Measurements from ENCODE around the gene EYS. TPM values are rescaled to one million over a fixed set of nuclear protein-coding genes. Genes with fewer than 3 reads are reported as not detected.
"Not testable (repeated sequence)": the region's sequence is repeated elsewhere in the genome, so short reads cannot be mapped to it uniquely, and the experiment has no call there.

The EYS gene
- total RNA-seq, 5 donors from 2014 or later (not counting 1 experiment from before 2014, with no cell fraction given), result not detected

GRCh38 chr6:65402564-65402963 lies 304.5 kb downstream of the EYS start:
- no peak for DNase-seq
- Histone ChIP-seq H3K4me1 (ENCODE audit: control insufficient read depth in 1 of 2, extremely low read depth in 1 of 2, insufficient read depth in 2 of 2, low read length in 2 of 2) (no peaks in the 10 kb centered on the region), H3K36me3 (ENCODE audit: control insufficient read depth in 2 of 2, extremely low read depth in 1 of 2, insufficient read depth in 1 of 2, low read length in 1 of 2) (no peaks in the 10 kb centered on the region), H3K4me3 (ENCODE audit: control insufficient read depth in 1 of 2, extremely low read depth in 1 of 2, low read length in 1 of 2) (no peak overlapping the region), H3K27me3 (replicated peaks in 1 of 2; ENCODE audit: control insufficient read depth in 2 of 2, extremely low read depth in 1 of 2, insufficient read depth in 2 of 2, low read length in 1 of 2) (no peaks in the 10 kb centered on the region), H3K9me3 (no peaks in the 10 kb centered on the region), H3K27ac (ENCODE audit: low read length) (no peak overlapping the region)
- Mint-ChIP-seq H3K27ac (no peak overlapping the region), H3K27me3 (no peaks in the 10 kb centered on the region), H3K4me1 (no peaks in the 10 kb centered on the region), H3K4me3 (no peak overlapping the region), H3K36me3 (no peaks in the 10 kb centered on the region), H3K9me3 (peaks cover 10 to 19% (median 11%) of the 10 kb centered on the region in 3 donors)
- ChIA-PET CTCF (no interaction called here), POLR2A (no interaction called here)
- no peak for ATAC-seq (replicated peaks in 1 of 4)

- WGBS (ENCODE audit: insufficient coverage), result no CpG with 5 or more reads among the region's 1 CpG
- Histone ChIP-seq H3K4me3 (ENCODE audit: control insufficient read depth in 1 of 2, extremely low read depth in 1 of 2, low read length in 1 of 2) (no peak overlapping the region), H3K27me3 (replicated peaks in 1 of 2; ENCODE audit: control insufficient read depth in 2 of 2, extremely low read depth in 1 of 2, insufficient read depth in 2 of 2, low read length in 1 of 2) (no peaks in the 10 kb centered on the region), H3K27ac (ENCODE audit: low read length) (no peak overlapping the region), H3K9me3 (no peaks in the 10 kb centered on the region), H3K36me3 (ENCODE audit: control insufficient read depth in 2 of 2, extremely low read depth in 1 of 2, insufficient read depth in 1 of 2, low read length in 1 of 2) (no peaks in the 10 kb centered on the region), H3K4me1 (ENCODE audit: control insufficient read depth in 1 of 2, extremely low read depth in 1 of 2, insufficient read depth in 2 of 2, low read length in 2 of 2) (no peaks in the 10 kb centered on the region)
- no peak for ATAC-seq (replicated peaks in 1 of 4)
- Mint-ChIP-seq H3K9me3 (peaks cover 15 to 30% (median 26%) of the 10 kb centered on the region in 3 donors), H3K27ac (no peak overlapping the region), H3K27me3 (no peaks in the 10 kb centered on the region), H3K4me3 (no peak overlapping the region), H3K36me3 (no peaks in the 10 kb centered on the region), H3K4me1 (no peaks in the 10 kb centered on the region)
- POLR2A ChIA-PET, result no interaction called here
- CTCF ChIA-PET, result no interaction called here
- DNase-seq, result no peak
These were observed 307.5 kb downstream of the EYS start for GRCh38 chr6:65399355-65400084.

GRCh38 chr6:65398851-65399250 lies 308.2 kb downstream of the EYS start:
- H3K4me1 Mint-ChIP-seq, result no peaks in the 10 kb centered on the region
- H3K27ac Mint-ChIP-seq, result no peak overlapping the region
- H3K36me3 Mint-ChIP-seq, result no peaks in the 10 kb centered on the region

GRCh38 chr6:65350530-65350929 lies 356.5 kb downstream of the EYS start:
- no CpG with 5 or more reads among the region's 4 CpGs for WGBS (ENCODE audit: insufficient coverage)
- Histone ChIP-seq H3K27me3 (replicated peaks in 1 of 2; ENCODE audit: control insufficient read depth in 2 of 2, extremely low read depth in 1 of 2, insufficient read depth in 2 of 2, low read length in 1 of 2) (no peaks in the 10 kb centered on the region), H3K4me1 (ENCODE audit: control insufficient read depth in 1 of 2, extremely low read depth in 1 of 2, insufficient read depth in 2 of 2, low read length in 2 of 2) (no peaks in the 10 kb centered on the region), H3K36me3 (ENCODE audit: control insufficient read depth in 2 of 2, extremely low read depth in 1 of 2, insufficient read depth in 1 of 2, low read length in 1 of 2) (no peaks in the 10 kb centered on the region), H3K27ac (ENCODE audit: low read length) (no peak overlapping the region), H3K9me3 (no peaks in the 10 kb centered on the region), H3K4me3 (ENCODE audit: control insufficient read depth in 1 of 2, extremely low read depth in 1 of 2, low read length in 1 of 2) (no peak overlapping the region)
- Mint-ChIP-seq H3K4me1 (no peaks in the 10 kb centered on the region), H3K9me3 (peaks cover 7 to 32% (median 8%) of the 10 kb centered on the region in 3 donors), H3K27ac (no peak overlapping the region), H3K27me3 (no peaks in the 10 kb centered on the region), H3K36me3 (no peaks in the 10 kb centered on the region), H3K4me3 (no peak overlapping the region)
- ChIA-PET CTCF (no interaction called here), POLR2A (no interaction called here)
- DNase-seq, result no peak
- no peak for ATAC-seq (replicated peaks in 1 of 4)

More at GRCh38 chr6:65398851-65399250, 308.2 kb downstream of the EYS start:
- no peak overlapping the region for H3K4me3 Mint-ChIP-seq
- H3K9me3 ChIP-seq, result no peaks in the 10 kb centered on the region
- H3K27me3 Mint-ChIP-seq, result no peaks in the 10 kb centered on the region
- ChIA-PET CTCF (no interaction called here), POLR2A (no interaction called here)
- ATAC-seq (replicated peaks in 1 of 4) (no peak), DNase-seq (no peak)
- no peak overlapping the region for H3K27ac ChIP-seq (ENCODE audit: low read length)
- no CpG with 5 or more reads among the region's 2 CpGs for WGBS (ENCODE audit: insufficient coverage)
- H3K36me3 ChIP-seq (ENCODE audit: control insufficient read depth in 2 of 2, extremely low read depth in 1 of 2, insufficient read depth in 1 of 2, low read length in 1 of 2), result no peaks in the 10 kb centered on the region
- H3K9me3 Mint-ChIP-seq, result peaks cover 15 to 25% (median 24%) of the 10 kb centered on the region in 3 donors
- no peak overlapping the region for H3K4me3 ChIP-seq (ENCODE audit: control insufficient read depth in 1 of 2, extremely low read depth in 1 of 2, low read length in 1 of 2)
- no peaks in the 10 kb centered on the region for H3K4me1 ChIP-seq (ENCODE audit: control insufficient read depth in 1 of 2, extremely low read depth in 1 of 2, insufficient read depth in 2 of 2, low read length in 2 of 2)
- H3K27me3 ChIP-seq (replicated peaks in 1 of 2; ENCODE audit: control insufficient read depth in 2 of 2, extremely low read depth in 1 of 2, insufficient read depth in 2 of 2, low read length in 1 of 2), result no peaks in the 10 kb centered on the region

- H3K9me3 ChIP-seq; H3K4me3 Mint-ChIP-seq; H3K27ac ChIP-seq (ENCODE audit: low read length); H3K36me3 Mint-ChIP-seq; H3K36me3 ChIP-seq (ENCODE audit: control insufficient read depth in 2 of 2, extremely low read depth in 1 of 2, insufficient read depth in 1 of 2, low read length in 1 of 2); H3K27me3 Mint-ChIP-seq; DNase-seq; H3K4me3 ChIP-seq (ENCODE audit: control insufficient read depth in 1 of 2, extremely low read depth in 1 of 2, low read length in 1 of 2); H3K27ac Mint-ChIP-seq; ATAC-seq (replicated peaks in 1 of 4); POLR2A ChIA-PET; H3K27me3 ChIP-seq (replicated peaks in 1 of 2; ENCODE audit: control insufficient read depth in 2 of 2, extremely low read depth in 1 of 2, insufficient read depth in 2 of 2, low read length in 1 of 2); H3K4me1 Mint-ChIP-seq; H3K9me3 Mint-ChIP-seq; H3K4me1 ChIP-seq (ENCODE audit: control insufficient read depth in 1 of 2, extremely low read depth in 1 of 2, insufficient read depth in 2 of 2, low read length in 2 of 2); CTCF ChIA-PET: not testable (repeated sequence)
- no CpG with 5 or more reads among the region's 10 CpGs for WGBS (ENCODE audit: insufficient coverage)
These were observed 404.4 kb downstream of the EYS start for GRCh38 chr6:65302655-65303054.

GRCh38 chr6:65299236-65299635 lies 407.8 kb downstream of the EYS start:
- H3K27me3 ChIP-seq (replicated peaks in 1 of 2; ENCODE audit: control insufficient read depth in 2 of 2, extremely low read depth in 1 of 2, insufficient read depth in 2 of 2, low read length in 1 of 2), result no peaks in the 10 kb centered on the region
- WGBS (ENCODE audit: insufficient coverage), result no CpG with 5 or more reads among the region's 2 CpGs
- no peak for DNase-seq
- H3K27ac ChIP-seq (ENCODE audit: low read length), result no peak overlapping the region
- ATAC-seq (replicated peaks in 1 of 4), result no peak
- Mint-ChIP-seq H3K27me3 (no peaks in the 10 kb centered on the region), H3K36me3 (no peaks in the 10 kb centered on the region), H3K27ac (no peak overlapping the region), H3K4me3 (no peak overlapping the region), H3K4me1 (no peaks in the 10 kb centered on the region), H3K9me3 (peaks cover 0 to 5% (median 3%) of the 10 kb centered on the region in 3 donors)
- H3K36me3 ChIP-seq (ENCODE audit: control insufficient read depth in 2 of 2, extremely low read depth in 1 of 2, insufficient read depth in 1 of 2, low read length in 1 of 2), result no peaks in the 10 kb centered on the region
- H3K9me3 ChIP-seq, result no peaks in the 10 kb centered on the region
- CTCF ChIA-PET, result no interaction called here
- H3K4me3 ChIP-seq (ENCODE audit: control insufficient read depth in 1 of 2, extremely low read depth in 1 of 2, low read length in 1 of 2), result no peak overlapping the region
- POLR2A ChIA-PET, result no interaction called here
- H3K4me1 ChIP-seq (ENCODE audit: control insufficient read depth in 1 of 2, extremely low read depth in 1 of 2, insufficient read depth in 2 of 2, low read length in 2 of 2), result no peaks in the 10 kb centered on the region

GRCh38 chr6:65295812-65296211 lies 411.2 kb downstream of the EYS start:
- Mint-ChIP-seq H3K36me3 (no peaks in the 10 kb centered on the region), H3K4me3 (no peak overlapping the region), H3K27ac (no peak overlapping the region), H3K9me3 (peaks cover 1 to 21% (median 13%) of the 10 kb centered on the region in 3 donors), H3K4me1 (no peaks in the 10 kb centered on the region), H3K27me3 (no peaks in the 10 kb centered on the region)
- ATAC-seq (replicated peaks in 1 of 4) (no peak), DNase-seq (no peak)
- ChIA-PET POLR2A (no interaction called here), CTCF (no interaction called here)
- no peaks in the 10 kb centered on the region for H3K36me3 ChIP-seq (ENCODE audit: control insufficient read depth in 2 of 2, extremely low read depth in 1 of 2, insufficient read depth in 1 of 2, low read length in 1 of 2)
- no peak overlapping the region for H3K27ac ChIP-seq (ENCODE audit: low read length)
- H3K9me3 ChIP-seq, result no peaks in the 10 kb centered on the region
- H3K27me3 ChIP-seq (replicated peaks in 1 of 2; ENCODE audit: control insufficient read depth in 2 of 2, extremely low read depth in 1 of 2, insufficient read depth in 2 of 2, low read length in 1 of 2), result no peaks in the 10 kb centered on the region
- no peak overlapping the region for H3K4me3 ChIP-seq (ENCODE audit: control insufficient read depth in 1 of 2, extremely low read depth in 1 of 2, low read length in 1 of 2)
- WGBS (ENCODE audit: insufficient coverage), result 60% methylated on average over 2 of the region's 4 CpGs
- no peaks in the 10 kb centered on the region for H3K4me1 ChIP-seq (ENCODE audit: control insufficient read depth in 1 of 2, extremely low read depth in 1 of 2, insufficient read depth in 2 of 2, low read length in 2 of 2)
